GM18517 (cell line): ENCODE data around the gene AGPAT3.

Source experiments
- ATAC-seq: cut with Tn5 transposase; IDR thresholded peaks from one replicate; pipeline ENCODE4 v1.9.1; 2021; ENCODE audit warnings: mild to moderate bottlenecking, moderate library complexity; ENCODE audit not compliant: unreplicated experiment

AGPAT3 gene

DNA sequence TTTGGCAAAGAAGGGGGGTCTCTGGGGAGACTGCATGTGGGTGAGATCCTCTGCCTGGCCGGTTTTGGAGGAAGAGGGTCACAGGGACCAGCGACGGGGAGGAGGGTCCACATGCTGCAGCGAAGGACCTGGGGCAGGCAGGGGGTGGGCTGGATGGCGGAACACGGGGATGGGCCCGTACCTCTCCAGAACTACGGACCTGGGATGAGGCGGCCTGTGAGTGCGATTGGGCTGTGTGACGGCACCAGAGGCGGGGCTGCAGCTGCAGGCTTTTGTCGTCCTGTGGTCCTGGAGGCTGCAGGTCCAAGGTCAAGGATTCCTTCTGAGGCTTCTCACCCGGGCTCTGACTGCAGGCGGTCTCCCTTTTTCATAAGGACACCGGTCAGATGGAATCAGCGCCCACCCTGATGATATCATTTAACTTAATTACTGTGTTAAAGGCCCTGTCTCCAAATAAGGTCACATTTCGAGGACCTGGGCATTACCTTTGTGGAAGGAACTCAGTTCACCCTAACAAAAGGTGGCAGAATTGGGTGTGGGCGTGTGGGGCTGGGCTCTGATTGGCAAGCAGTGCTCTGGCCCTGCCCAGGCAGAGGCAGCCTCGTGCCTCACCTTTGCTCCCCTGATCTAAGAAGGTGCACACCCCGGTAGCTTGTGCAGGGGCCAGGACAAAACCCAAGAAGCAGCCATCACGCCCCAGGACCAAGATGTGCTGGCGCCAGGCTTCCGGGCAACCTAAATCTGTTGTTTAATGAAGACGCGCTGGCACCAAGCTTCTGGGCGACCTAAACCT is 87.1 kb downstream of the AGPAT3 start:
- ATAC-seq: no peak

DNA sequence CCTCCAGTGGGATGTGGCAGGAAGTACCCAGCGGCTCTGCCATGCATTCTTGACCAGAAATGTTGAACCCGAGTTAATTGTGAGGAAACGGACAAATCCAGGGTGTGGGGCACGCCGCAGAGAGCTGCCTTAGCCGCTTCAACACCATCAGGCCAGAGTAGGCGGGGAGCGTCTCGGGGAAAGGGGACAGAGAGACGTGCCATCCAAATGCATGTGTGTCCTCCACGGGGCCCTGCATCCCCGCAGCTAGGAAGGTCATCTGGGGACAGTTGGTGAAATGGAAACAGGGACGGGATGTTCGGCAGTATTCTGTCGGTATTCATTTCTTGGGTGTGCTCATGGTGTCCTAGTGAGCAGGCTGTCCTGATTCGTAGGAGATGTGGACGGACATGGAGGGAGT is 88.0 kb downstream of the AGPAT3 start:
- no peak for ATAC-seq

DNA sequence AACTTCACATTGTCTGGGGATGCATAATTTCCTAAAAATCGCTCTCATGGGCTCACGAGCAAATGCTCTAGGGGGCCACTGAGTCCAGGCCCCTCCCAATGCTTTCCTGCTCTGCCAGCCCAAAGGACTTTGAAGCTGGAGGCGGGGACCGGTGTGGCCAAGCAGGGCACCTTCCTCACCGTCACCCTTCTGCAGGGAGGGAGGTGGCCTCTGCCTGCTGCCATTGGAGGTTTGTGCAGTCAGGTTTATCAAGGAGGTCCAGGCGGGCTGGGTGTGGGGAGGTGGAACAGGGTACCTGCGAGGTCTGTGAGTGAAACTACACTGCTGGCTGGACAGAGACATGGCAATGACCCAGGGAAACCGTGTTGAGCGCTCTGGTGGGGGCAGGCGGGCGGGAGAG is 89.0 kb downstream of the AGPAT3 start:
- ATAC-seq: no peak

DNA sequence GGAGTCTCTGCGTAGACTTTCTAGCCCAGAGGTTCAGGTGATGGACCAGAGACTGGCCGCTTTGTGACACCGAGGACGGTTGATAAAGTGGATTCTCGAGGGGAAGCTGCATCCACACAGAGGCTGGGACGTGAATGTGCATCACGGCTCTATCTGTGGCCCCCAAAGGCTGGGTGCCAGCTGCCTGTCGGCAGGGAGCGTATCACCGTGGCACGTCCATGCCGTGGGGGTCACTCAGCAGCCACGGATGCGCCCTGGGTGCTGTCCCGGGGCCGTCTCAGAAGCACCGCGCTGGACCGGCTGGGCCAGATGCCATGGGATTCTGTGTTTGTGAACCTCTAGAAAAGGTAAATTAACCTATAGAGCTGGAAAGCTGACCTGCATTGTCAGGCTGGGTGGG is 89.9 kb downstream of the AGPAT3 start:
- ATAC-seq: no peak

DNA sequence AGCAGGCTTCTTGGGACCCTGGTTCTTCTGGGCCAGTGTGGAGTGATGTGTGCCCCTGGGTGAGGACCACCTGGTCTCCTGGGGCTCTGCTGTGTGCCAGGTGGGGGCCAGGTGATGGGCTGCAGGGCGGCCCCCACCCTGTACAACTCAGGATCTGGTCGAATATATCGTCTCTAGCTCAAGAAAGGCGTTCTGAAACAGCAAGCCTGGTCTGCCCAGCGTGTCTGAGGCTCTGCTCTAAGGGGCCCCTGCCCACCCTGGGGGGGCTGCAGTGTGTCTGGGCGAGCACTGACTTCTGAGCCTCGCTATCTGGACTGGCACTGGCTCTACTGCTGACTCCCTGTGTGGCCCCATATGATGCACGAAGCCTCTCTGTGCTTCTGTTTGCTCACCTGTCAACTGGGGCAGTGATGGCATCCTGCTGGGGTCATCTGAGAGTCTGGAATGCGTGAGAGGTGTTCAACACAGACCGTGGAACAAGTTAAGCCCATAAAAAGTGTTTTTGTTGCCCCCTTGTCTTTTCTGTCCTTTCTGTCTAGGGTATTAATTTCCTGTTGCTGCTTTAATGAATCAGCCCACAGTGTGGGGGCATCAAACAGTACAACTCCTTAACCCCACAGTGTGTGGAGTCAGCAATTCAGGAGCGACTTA is 91.1 kb downstream of the AGPAT3 start:
- ATAC-seq: no peak

DNA sequence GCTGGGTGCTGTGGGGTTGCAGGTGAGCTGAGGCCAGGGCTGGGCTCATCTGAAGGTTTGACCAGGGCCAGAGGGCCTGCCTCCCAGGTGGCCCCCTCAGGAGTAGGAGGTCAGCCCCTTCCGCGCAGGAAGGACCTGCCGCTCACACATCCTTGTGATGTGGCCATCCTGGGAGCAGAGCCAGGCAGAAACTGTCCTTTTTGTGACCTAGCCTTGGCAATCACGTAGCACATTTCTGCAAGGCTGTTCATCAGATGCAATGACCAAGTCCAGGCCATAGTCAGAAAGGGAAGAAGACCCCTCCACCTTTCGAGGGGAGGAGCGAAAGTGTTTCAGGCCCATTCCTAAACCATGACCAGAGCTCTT is 91.6 kb downstream of the AGPAT3 start:
- no peak for ATAC-seq

DNA sequence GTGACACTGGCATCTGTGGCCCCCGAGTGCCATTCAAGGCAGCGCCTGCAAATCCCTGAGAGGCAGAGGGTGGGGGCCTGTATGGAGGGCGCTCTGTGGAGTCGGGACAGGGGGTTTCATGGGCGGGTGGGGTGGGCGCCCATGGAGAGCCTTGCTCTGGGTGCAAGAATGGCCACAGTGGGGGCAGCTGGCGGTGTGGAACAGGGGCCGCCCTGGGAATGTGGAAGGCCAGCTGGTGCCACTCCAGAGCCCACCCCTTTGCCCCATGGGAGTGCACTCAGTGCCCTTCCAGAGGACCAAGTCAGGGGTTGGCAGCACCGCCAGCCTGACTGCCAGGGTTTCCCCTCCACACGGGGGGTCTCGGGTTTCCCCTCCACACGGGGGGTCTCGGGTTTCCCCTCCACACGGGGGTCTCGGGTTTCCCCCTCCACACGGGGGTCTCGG is 92.1 kb downstream of the AGPAT3 start:
- ATAC-seq: no peak

DNA sequence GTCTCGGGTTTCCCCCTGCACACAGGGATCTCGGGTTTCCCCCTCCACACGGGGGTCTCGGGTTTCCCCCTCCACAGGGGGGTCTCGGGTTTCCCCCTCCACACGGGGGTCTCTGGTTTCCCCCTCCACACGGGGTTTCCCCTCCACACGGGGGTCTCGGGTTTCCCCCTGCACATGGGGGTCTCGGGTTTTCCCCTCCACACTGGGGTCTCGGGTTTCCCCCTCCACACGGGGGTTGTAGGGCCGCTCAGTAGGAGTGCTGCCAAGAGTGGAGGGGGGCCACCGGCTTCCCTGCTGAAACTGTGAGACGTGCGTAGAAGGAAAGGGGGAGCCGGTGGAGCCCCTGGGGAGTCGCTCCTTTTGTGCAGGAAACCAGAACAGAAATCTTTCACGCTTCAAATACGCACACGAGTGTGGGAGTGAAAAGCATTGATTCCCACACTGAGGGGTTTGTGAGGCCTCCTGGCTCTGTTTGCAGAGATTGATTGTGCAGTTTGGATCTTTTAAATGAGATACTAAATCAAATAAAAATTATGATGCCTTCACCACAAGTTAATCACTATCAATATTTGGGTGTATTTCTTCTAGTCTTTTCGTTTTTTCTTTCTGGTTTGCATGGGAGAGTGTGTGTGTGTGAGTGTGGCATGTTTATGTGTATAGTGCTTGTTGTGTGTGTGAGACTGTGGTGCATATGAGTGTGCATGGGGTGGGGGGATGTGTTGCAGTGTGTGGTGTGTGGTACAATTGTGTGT is 92.8 kb downstream of the AGPAT3 start:
- ATAC-seq: no peak

DNA sequence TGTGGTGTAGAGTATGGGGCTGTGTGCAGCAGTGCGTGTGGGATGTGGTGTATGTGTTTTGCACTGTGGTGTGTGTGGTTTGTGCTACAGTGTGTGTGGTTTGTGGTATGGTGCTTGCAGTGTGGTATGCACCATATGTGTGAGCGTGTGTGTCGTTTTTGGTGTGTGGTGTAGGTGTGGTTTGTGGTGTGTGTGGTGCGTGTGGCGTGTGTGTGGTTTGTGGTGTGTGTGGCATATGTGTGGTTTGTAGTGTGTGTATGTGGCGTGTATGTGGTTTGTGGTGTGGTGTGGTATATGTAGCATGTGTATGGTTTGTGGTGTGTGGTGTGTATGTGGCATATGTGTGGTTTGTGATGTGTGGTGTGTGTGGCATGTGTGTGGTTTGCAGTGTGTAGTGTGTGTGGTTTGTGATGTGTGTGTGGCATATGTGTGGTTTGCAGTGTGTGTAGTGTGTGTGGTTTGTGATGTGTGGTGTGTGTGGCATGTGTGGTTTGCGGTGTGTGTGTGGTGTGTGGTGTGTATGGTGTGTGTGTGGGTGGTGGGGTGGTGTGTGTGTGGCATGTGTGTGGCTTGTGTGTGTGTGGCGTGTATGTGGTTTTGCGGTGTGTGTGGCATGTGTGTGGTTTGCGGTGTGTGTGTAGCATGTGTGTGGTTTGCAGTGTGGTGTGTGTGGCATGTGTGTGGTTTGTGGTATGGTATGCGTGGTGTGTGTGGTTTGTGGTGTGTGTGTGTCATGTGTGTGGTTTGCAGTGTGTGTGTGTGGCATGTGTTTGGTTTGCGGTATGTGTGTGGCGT is 93.5 kb downstream of the AGPAT3 start:
- ATAC-seq: no peak

DNA sequence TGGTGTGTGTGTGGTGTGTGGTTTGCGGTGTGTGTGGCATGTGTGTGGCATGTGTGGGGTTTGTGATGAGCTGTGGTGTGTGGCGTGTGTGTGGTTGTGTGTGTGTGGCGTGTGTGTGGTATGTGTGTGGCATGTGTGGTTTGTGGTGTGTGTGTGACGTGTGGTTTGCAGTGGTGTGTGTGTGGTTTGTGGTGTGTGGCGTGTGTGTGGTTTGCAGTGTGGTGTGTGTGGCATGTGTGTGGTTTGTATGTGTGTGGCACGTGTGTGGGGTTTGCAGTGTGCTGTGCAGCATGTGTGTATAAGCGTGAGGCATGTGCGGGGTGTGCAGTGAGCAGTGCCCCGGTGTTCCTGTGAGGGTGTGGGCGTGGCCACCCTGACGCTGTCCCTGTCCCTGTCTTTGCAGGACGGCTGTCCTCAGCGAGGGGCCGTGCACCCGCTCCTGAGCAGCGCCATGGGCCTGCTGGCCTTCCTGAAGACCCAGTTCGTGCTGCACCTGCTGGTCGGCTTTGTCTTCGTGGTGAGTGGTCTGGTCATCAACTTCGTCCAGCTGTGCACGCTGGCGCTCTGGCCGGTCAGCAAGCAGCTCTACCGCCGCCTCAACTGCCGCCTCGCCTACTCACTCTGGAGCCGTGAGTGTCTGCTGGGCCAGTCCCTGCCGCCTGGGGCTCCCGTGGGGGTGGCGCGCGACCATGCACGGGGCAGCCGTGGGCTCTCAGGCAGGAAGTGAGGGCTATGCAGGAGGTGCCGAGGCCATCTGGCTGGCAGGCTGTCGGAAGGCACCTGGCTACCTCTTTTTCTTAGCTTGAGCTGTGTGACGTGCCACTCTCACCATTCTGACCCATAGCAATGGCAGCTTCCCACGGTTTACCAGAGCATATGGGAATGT is 94.5 kb downstream of the AGPAT3 start:
- ATAC-seq: no peak

DNA sequence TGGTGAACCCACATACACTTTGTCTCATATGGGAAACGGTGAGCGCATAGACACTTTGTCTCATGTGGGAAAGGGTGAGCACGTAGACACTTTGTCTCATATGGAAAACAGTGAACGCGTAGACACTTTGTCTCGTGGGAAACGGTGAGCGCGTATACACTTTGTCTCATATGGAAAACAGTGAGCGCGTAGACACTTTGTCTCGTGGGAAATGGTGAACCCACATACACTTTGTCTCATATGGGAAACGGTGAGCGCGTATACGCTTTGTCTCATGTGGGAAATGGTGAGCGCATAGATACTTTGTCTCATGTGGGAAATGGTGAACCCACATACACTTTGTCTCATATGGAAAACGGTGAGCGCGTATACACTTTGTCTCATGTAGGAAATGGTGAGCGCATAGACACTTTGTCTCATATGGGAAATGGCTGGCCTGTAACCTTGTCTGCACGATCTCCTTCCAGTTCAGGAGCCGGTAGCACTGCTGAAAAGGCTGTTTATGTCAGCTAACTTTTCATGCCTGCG is 96.4 kb downstream of the AGPAT3 start:
- ATAC-seq: no peak

DNA sequence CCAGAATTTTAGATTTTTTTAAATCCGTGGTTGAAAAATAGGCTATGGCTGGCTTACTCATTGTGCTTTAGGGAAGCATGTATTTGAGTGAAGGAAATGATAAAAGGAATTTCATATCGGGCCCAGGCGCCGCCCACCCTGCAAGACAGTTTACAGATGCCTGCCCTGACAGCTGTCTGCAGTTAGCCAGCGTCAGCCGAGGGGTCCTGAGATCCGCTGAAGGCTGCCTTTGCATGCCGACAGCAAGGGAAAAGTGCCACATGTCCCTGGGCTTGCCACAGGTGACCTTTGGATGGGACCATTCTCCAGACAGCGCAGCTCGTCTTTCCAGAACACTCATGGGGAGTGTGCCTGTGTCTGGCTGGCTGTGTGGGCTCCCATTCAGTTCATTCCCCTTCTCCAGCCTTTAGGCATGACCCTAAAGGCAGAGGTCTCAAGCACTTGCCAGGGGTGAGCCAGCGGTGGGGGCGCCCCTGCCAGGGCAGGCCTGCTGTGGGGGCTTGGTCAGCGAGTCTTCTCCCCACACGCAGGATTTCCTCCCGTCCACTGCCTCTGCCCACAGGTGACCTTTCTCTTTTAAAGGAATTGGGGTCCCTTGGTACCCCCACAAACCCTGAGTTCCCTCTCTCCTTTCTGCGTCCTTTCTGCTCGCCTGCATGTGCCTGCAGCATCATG is 101.0 kb downstream of the AGPAT3 start:
- no peak for ATAC-seq

DNA sequence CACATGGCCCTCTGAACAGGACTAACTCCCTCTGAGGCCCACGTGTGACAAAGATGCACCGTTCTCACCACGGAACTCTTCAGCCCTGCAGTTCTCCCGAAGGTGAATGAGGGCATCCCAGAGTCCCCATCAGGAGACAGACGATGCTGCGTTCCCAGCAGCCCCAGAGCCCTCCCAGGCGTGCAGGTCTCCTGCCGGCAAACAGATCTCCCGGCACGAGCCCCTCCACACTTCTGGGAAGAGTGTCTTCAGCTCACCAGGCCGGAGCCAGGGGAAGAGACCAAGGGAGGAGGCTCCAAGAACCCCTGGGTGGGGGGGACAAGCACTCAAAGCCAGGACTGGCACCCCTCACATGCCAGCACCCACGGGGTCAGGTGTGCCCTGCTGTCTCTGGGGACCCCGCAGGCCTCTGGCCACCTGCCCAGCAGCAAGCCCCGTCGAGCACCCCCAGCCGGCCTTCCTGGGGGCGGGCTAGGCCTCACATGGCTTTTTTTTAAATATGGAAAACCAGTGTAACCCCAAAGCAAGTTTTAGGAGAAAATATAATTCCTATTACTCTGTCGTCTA is 102.0 kb downstream of the AGPAT3 start:
- ATAC-seq: no peak

DNA sequence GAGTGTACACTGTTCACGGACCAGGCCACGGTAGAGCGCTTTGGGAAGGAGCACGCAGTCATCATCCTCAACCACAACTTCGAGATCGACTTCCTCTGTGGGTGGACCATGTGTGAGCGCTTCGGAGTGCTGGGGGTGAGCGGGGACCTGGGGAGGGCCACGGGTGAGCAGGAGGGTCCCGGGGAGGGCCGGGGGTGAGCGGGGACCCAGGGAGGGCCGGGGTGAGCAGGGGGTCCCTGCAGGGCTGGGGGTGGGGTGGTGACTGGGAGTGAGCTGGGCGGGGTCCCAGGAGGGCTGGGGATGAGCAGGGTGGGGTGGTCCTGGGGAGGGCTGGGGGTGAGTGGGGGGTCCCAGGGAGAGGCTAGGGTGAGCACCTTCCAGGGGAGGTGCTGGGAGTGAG is 103.0 kb downstream of the AGPAT3 start:
- no peak for ATAC-seq

DNA sequence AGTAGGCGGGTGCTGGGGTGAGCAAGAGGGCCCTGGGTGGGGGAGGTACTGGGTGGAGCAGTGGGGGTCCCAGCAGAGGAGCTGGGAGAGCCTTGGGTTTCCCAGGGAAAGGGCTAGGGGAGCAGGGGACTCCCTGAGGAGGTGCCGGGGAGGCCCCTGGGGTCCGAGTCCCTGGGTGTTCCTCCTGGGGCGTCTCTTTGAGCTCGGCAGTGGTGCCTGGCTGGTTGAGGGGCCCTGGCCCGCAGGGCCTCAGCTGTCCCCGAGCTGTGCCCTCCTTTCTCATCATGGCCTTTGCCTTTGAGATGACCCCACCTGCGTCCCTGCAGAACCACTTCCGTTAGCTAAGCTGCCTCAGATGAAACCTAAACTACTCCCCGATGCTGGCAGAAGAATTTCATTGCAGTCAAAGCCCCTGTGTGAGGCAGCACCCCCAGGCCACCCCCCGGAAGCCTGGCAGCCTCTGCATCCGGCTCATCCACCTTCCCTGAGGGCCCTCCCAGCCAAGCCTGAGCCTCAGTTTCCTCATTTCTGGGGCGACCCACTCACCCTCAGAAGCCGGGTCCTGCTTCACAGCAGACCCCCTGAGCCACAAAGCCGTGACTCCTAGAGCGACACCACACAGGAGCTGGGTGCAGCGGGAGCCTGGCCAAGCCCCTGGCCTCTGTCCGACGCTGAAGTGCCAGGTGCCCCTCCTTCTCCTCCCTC is 103.5 kb downstream of the AGPAT3 start:
- ATAC-seq: no peak

DNA sequence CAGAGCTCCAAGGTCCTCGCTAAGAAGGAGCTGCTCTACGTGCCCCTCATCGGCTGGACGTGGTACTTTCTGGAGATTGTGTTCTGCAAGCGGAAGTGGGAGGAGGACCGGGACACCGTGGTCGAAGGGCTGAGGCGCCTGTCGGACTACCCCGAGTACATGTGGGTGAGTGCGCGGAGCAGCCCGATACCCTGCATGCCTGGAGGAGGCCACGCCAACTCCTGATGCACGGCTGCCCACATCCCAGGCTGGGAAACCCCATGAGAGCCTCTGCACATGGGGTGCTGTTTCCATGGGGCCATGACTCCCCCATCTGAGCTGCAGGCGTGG is 104.1 kb downstream of the AGPAT3 start:
- ATAC-seq: no peak

DNA sequence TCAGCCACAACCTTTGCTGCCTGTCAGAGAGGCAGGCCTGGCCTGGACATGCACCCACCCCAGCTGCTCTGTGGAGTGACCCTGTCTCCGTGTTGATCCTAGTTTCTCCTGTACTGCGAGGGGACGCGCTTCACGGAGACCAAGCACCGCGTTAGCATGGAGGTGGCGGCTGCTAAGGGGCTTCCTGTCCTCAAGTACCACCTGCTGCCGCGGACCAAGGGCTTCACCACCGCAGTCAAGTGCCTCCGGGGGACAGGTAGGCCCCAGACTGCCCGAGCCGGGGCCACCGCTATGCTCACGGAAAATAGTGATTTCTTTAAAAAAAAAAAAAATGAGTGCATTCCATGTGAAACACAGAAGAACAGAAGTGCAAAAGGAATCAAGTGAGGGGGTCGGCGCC is 105.5 kb downstream of the AGPAT3 start:
- ATAC-seq: no peak

DNA sequence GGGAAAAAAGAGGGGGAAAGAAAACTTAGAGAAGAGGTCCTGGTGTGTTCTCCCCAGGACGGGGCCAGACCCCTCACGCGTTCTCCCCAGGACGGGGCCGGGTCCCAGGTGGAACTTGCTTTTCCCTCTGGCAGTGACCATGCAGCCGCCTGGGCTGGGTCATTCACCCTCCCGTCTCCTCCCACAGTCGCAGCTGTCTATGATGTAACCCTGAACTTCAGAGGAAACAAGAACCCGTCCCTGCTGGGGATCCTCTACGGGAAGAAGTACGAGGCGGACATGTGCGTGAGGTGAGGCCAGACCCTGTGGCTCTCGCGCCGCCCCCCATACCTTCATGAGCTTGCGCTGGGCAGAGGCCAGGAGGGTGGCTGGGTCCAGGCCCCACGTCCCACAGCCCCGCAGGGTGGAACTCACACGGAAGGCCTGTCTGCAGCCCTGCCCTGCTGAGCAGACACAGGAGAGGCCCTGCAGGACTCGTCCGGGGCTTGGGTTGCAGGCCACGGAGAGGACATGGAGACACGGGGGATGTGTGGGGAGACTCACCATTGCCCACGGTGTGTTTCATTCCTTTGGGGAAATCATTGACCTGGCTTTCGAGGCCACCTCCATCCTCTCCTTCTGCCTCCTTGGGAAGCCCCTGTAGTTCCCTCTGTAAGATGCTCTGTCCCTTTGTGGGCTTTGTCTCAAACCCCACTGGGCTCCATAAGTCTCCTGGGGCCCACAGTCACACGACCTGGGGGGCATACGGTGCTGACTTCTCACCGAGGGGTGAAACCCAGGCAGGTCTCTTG is 106.4 kb downstream of the AGPAT3 start:
- no peak for ATAC-seq
